ENCODE measurements around the gene UBE2J1.

DNA sequence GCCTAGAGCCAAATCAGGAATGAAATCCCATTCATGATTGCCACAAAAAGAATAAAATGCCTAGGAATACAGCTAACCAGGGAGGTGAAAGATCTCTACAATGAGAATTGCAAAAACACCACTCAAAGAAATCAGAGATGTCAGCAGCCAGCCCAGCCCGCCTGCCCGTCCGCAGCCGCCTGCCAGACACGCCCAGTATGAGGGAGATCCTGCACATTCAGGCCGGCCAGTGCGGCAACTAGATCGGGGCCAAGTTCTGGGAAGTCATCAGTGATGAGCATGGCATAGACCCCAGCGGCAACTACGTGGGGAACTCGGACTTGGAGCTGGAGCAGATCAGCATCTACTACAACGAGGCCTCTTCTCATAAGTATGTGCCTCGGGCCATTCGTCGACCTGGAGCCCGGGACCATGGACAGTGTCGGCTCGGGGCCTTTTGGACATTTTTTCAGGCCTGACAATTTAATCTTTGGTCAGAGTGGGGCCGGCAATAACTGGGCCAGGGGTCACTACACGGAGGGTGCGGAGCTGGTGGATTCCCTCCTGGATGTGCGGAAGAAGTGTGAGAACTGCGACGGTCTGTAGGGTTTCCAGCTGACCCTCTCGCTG, 50.8 kb downstream of the UBE2J1 start:
- TF ChIP-seq MYC (IDR thresholded peaks at IDR 0.05; ENCODE audit: low read depth, low read length) = no peak
- TF ChIP-seq, protein P1, sequence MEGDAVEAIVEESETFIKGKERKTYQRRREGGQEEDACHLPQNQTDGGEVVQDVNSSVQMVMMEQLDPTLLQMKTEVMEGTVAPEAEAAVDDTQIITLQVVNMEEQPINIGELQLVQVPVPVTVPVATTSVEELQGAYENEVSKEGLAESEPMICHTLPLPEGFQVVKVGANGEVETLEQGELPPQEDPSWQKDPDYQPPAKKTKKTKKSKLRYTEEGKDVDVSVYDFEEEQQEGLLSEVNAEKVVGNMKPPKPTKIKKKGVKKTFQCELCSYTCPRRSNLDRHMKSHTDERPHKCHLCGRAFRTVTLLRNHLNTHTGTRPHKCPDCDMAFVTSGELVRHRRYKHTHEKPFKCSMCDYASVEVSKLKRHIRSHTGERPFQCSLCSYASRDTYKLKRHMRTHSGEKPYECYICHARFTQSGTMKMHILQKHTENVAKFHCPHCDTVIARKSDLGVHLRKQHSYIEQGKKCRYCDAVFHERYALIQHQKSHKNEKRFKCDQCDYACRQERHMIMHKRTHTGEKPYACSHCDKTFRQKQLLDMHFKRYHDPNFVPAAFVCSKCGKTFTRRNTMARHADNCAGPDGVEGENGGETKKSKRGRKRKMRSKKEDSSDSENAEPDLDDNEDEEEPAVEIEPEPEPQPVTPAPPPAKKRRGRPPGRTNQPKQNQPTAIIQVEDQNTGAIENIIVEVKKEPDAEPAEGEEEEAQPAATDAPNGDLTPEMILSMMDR (IDR thresholded peaks at IDR 0.05; ENCODE audit: extremely low read depth in 1 of 2, insufficient read depth in 1 of 2, low read depth in 1 of 2, low read length in 2 of 2) = no peak
- no peak for TF ChIP-seq POLR2AphosphoS5 (IDR thresholded peaks at IDR 0.05; ENCODE audit: insufficient read depth, low read depth, low read length)
- TF ChIP-seq, protein P2, sequence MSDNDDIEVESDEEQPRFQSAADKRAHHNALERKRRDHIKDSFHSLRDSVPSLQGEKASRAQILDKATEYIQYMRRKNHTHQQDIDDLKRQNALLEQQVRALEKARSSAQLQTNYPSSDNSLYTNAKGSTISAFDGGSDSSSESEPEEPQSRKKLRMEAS (IDR thresholded peaks at IDR 0.05; ENCODE audit: insufficient read depth, insufficient read length) = no peak
- no peak for TF ChIP-seq GATA2 (IDR thresholded peaks at IDR 0.05; ENCODE audit: insufficient read depth, insufficient read length, low read depth, low read length)
- TF ChIP-seq JUN (IDR thresholded peaks at IDR 0.05; ENCODE audit: borderline replicate concordance, insufficient read depth, insufficient read length, low read depth) = no peak
- TF ChIP-seq POLR2A (IDR thresholded peaks at IDR 0.05; ENCODE audit: low read depth, low read length) = no peak
- TF ChIP-seq FOS (IDR thresholded peaks at IDR 0.05; ENCODE audit: borderline replicate concordance, insufficient read depth, low read length) = no peak

All from endothelial cell of umbilical vein (primary cell).